Nucleus accumbens (tissue), 56 donors: ENCODE data around the gene PPFIBP1.

Experiments
- DNase-seq, 56 donors: peaks; one replicate each; lab custom pipeline; 2025; lab: John Stamatoyannopoulos, UW

The PPFIBP1 gene

DNA sequence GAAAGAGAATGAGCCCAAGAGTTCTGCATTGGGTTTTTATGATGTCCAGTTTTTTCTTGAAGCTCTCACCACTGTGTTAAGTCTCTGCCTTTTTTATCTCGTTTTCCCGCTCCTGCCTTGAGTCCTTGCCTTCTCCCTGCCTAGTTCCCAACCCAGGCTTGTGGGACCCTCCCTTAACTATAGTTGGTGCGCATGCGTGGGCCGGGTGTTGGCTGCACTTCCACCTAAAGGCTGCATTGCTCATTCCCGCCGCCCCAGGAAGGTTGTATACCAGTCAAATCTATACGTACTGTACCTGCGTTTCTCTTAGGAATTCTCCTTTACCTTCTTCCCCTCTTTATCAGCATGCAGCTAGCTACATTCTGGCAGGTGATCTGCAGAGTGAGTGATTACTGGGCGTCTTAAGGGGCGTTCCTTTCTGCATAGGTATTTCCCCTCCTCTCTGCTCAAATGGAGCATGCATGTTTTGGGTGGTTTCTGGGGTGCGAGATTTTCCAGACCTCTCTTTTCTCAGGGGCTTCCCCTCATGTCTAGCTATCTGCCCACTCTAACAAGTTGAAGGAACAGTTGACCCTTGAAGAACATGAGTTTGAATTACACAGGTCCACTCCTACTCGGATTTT is 165.7 kb downstream of the PPFIBP1 start:
- no peak for DNase-seq

DNA sequence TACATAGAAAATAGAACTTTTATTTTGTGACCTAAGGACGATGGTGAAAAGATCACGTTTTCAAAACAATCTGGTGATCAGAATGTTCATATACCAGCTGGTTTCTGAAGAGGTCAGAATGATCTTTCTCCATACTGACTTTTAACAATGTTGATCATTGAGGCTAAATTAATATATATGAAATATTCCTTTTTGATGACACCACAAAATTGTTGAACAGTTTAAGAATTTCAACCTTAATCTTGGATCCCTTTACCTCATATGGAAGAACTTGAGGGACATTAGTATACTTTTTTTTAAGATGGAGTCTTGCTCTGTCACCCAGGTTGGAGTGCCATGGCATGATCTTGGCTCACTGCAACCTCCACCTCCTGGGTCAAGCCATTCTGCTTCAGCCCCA is 169.4 kb downstream of the PPFIBP1 start:
- DNase-seq, result no peak

DNA sequence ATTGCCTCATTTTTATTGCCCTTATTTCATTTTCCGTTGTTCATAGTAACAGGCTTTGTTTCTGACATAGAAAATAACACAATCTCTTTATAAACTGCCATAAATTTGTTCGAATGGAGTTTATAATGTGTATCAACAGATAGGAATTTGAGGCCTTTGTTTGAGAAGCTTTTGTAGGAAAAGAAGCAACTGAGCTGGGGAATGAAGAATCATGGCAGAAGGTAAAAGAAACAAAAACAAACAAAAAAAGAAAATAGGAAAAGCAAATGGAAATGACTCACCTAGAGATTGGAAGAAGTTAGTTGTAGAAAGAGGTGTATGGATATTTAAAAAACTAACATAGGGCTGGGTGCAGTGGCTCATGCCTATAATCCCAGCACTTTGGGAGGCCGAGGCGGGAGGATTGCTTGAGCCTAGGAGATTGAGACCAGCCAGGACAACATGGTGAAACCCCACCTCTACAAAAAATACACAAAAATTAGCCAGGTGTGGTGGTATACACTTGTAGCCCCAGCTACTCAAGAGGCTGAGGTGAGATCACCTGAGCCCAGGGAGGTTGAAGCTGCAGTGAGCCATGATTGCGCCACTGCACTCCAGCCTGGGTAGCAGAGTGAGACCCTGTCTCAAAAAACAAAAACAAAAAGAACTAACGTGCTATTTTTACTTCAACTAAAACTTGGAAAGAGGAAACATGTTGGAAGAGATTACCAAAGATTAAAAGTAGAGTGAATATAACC is 171.7 kb downstream of the PPFIBP1 start:
- DNase-seq, result no peak

DNA sequence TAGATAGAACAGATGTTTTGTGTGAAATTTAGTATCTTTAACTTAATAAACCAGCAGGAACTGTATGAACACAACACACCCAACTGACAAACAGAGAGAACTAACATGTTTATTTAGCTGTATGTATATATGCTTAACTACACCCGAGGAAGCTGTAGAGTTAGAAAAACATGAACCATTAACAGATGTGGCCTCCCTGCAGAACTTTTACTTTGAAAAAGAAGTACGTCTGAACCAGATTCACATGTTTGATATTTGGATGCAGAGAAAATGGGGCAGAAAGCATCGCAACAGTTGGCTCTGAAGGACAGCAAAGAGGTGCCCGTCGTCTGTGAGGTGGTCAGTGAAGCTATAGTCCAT is 172.3 kb downstream of the PPFIBP1 start, which contains the start of gene REP15:
REP15 (plus strand) TSS at position 155 of the 360 bp plus-strand sequence; CDS start at position 271, 116 bp downstream.
- no peak for DNase-seq

DNA sequence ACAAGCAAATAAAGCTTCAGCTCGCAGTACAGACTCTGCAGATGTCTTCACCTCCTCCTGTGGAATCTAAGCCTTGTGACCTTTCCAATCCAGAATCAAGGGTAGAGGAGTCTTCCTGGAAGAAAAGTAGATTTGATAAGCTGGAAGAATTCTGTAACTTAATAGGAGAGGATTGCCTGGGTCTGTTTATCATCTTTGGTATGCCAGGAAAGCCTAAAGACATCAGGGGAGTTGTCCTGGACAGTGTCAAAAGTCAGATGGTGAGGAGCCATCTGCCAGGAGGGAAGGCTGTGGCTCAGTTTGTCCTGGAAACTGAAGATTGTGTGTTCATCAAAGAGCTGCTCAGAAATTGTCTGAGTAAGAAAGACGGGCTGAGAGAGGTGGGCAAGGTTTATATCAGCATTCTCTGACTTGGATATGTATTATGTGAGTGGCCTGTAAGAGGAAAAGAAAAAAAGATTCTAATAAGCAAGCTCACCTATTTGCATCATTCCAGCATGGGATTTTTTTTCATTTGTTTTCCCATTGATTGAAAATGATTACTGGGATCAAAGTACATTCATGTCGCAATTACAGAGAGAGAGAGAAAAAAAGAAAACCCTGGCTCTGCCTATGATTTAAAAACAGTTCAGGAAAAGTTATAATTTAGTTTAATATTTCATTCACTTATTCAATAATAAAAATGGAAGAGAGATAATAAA is 173.0 kb downstream of the PPFIBP1 start:
- no peak for DNase-seq

DNA sequence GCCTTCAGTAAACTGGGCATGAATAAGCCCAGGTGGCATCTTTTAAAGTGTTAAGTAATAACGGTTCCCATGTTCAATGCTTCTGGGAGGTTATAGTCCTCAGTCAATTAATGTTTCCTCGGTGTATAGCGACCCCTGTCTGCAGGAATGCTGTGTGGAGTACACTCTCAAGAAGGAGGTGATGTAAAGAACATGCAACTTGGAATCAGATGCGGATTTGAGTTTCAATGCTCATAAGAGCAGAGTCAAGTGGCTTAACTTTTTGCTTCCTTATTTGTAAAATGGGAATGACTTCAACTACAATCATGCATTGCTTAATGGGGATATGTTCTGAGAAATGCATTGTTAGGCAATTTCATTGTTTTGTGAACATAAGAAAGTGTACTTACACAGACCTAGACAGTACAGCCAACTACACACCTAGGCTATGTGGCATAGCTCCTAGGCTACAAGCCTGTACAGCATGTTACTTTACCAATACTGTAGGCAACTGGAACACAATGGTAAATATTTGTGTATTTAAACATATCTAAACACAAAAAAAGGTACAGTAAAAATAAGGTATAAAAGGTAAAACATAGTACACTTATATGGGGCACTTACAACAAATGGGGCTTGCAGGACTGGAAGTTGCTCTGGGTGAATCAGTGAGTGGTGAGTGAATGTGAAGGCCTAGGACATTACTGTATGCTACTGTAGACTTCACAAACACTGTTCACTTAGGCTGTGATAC is 179.9 kb downstream of the PPFIBP1 start:
- DNase-seq, result peak in 38 of 56 donors; percentile 0 to 73 (median 15)

DNA sequence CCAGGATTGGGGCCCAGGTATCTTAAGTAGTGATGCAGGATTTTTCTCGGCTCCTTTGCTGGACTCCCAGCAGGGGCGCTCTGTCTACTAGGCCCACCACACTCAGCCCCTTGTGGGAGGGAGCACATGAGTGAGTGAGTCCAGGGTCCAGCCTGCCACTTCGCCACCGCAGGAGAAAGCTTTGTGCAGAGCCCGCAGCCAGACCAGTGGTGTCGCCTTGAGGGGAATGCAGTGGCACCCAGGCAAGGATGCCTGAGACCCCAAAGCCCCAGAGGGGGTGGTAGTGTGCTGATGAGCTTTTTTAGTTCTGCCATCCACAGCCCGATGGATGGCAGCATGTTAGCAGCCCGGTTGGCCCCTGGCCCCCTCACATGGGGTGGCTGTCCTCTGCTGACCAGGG is 181.3 kb downstream of the PPFIBP1 start:
- DNase-seq, result no peak

DNA sequence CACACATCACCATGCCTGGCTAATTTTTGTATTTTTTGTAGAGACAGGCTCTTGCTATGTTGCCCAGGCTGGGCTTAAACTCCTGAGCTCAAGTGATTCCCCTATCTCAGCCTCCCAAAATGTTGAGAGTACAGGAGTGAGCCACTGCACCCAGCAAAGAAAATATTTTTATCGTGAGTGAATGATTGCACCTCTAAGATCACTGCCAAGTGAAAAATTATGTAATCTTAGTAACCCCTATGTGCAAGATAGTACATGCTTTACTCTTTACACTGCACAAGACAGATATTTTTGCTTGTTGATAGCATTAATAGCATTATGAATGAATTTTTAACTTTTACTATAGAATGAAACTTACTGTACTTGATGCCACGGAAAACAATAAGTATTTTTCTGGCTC is 183.2 kb downstream of the PPFIBP1 start:
- no peak for DNase-seq

DNA sequence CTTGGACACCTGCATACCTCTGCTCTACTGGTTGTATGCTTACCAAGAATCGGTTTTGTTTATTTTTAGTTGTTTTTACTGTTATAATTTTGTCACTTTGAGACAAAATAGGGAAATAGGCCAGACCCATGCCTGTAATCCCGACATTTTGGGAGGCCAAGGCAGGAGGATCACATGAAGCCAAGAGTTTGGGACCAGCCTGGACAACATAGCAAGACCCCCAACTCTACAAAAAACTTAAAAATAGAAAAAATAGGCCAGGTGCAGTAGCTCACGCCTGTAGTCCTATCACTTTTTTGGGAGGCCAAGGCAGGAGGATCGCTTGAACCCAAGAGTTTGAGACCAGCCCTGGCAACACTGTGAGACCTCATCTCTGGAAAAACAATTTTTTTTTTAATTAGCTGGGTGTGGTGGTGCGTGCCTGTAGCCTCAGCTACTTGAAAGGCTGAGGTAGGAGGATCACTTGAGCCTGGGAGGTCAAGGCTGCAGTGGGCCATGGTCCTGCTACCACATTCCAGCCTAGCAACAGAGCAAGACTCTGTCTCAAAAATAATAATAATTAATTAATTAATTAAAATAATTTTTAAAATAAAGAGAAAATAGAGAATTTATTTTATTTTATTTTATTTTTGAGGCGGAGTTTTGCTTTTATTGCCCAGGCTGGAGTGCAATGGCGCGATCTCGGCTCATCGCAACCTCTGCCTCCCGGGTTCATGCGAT is 185.4 kb downstream of the PPFIBP1 start:
- DNase-seq, result no peak

DNA sequence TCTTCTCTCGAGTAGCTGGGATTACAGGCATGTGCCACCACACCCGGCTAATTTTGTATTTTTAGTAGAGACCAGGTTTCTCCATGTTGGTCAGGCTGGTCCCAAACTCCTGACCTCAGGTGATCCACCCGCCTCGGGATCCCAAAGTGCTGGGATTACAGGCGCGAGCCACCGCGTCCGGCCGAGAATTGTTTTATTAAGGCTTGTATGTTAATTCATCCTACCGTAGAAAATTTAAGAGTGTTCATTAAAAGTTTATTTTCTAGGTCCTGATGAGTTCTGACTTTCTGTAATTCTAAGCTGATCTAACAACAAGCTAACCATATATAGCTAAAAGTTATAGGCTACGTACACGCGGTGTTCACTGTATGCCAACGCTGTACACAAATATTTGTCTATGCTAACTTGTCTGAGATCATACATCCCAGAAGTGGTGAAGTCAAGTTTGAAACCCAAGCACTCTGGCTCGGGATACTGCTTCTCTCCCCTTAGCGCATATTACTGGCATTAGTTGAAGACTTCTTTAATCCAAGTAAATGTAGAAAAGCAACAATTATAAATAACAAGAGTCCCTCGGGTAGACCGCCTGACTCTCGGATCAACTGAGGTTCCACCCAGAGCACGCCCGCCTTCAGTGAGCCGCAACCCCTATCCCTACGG is 186.1 kb downstream of the PPFIBP1 start:
- no peak for DNase-seq

DNA sequence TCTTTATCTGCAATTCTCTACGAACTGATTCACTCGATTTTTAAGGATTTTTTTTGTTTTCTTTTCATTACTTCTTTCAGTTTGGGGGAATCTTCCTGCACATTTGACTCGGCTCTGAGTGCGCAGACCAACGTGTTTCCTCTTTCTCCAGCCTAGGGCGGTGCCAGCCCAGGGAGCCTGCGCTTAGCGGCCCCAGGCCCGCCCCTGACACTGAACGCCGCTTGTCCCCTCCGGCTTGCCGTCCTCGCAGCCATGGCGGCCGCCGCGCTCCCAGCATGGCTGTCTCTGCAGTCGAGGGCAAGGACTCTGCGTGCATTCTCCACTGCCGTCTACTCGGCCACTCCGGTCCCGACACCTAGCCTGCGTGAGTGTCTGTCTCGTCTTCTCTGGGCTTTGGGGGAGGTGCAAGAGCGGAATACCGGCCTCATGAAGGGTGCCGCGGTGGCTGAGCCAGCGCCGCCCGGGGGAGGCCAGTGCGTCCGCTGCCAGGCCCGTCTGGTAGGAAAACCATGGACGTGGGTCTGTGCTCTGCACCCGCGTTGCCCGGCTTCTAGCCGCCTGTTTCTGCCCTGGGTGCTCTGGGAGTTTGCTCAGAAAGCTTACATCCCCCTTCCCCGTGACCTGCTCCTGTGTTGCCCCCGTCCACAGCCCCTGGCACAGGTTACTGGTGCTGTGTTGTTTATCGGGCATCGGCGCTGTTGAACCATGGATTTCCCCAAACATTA is 186.7 kb downstream of the PPFIBP1 start, which contains the start of gene MRPS35:
MRPS35 (plus strand) TSS at position 241 of the 725 bp plus-strand sequence; CDS start at position 253, 12 bp downstream.
- DNase-seq, result peak; percentile 17 to 97 (median 85)

DNA sequence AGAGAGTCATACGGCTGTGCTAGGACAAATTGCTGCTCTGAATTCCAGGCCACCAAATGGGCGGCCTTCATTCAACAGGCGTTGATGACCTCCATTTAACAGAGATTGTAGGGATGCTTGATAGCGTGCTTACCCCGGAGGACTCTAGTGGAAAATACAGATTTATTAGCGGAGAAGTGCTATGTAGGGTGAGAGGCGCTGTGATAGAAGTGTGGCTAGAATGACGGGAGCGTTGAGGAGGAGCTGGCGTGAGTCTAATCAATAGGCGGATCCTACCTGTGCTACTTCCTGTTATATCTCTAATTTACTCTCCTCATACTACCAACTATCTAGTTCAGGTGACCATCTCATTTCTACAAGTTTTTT is 187.3 kb downstream of the PPFIBP1 start:
- DNase-seq, result peak in 2 of 56 donors; percentile 28 to 51

DNA sequence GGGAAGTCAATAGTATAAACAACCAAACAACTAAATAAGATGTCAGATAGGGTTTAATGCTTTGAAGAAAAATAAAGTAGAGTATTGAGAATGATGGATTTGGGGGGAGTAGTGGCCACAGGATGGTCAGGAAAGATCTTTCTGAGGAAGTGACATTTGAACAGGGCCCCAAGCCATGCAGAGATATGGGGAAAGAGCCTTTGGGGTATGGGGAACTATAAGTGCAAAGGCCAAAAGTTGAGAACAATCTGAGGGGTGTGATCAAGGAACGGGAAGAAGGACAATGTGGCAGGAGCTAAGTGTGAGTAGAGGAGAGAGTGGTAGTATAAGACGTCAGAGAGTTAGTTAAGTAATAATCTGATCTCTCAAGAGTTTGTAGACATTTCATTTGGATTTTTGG is 188.0 kb downstream of the PPFIBP1 start:
- no peak for DNase-seq

DNA sequence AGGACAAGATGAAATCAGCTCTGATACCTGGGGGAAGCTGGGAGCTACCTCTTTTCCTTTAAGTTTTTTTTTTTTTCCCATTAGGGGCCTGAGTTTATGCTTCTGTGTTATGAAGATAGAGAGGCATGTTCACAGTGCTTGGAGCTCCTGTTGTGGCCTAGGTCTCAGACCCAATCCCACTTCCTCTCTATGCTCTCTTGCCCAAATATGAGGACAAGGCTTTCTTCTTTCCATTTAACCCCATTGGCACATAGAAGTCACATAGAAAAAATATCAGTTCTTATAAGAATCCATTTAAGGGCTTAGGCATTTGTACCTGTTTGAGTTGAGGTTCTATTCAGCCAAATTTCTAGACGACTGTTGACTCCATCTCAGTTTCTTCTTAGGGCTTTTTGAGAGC is 199.2 kb downstream of the PPFIBP1 start:
- no peak for DNase-seq

DNA sequence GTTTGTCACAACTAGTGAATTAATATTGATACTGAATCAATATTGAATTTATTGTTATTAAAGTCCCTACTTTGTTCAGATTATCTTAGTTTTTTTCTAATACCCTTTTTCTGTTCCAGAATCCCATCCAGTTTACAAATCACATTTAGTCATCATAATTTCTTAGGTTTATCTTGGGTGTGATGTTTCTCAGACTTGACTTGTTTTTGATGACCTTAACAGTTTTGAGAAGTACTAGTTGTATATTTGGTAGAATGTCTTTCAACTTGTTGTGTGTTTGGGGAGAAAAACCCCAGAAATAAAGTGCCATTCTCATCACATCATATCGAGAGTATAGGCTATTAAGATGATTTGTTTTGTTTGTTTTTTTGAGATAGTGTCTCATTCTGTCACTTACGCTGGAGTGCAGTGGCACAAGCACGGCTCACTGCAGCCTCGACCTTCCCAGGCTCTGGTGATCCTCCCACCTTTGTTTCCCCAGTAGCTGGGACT is 206.1 kb downstream of the PPFIBP1 start:
- DNase-seq, result no peak

DNA sequence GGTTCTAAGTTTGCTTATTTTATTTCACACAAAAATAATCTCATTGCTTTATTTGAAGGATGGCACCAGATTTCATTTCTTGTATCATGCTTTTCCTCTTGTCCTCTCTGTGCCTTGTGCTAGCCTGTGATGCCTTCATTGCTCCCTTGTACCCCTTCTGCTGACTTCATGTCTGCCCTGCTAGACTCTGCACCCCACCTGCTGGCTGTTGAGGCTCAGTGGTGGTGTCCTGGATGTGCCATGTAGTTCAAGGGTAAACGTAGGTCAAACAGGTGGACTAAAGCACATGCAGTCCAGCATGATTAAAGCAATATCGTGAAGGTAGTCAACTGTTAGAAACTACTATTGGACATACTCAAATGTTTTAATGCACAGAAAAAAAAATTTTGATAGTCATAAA is 208.3 kb downstream of the PPFIBP1 start:
- no peak for DNase-seq

DNA sequence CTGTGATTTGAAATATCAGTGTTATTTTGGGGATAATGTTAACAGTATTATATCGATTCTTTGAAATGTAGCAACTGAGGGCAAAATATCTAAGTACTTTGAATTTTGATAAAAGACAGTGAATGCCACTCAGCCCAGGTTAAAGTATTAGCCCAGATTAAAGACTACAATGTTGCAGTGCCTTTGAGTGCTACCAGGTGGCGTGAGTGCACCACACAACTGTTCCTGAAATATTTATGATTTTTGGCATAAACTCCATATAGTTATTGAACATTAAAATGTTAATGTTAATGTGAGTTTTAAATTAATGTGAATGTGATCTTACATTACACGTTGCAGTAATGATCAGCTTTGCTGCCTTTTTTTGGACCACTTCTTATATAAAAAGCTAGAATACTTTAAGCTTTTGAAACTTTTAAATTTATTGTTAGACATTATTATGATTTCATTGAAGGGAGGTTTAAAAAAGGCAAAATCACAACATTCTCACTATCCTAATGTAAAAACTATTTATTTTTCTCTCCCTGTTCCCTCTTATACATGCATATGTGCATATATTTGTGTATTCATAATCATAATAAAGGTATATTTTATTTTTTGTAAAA is 209.1 kb downstream of the PPFIBP1 start:
- peak in 6 of 56 donors; percentile 0 to 8 (median 3) for DNase-seq

DNA sequence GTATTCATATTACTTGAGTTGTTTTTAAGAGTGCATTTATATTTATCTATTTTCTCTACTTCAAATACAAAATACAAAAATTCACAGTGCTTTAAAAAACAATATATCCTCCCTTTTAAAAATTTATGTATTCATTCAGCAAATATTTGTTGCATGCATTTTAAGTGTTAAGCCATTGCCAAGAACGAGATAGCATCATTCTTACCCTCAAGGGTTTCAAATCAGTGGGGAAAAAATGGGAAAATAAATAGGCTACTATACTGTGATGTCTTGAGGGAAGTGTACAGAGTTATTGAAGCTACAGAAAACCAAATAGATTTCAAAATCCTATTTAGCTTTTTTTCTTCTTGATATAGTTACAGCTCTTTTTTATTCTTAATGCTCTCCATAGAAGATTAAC is 209.8 kb downstream of the PPFIBP1 start:
- no peak for DNase-seq
